ENCODE data around the gene CCDC85B. TPM values are rescaled to one million over a fixed set of nuclear protein-coding genes. Genes with fewer than 3 reads are reported as not detected.

Gene CCDC85B
- total and polyA plus RNA-seq, 2 of the 13 experiments (the other 11 are each of a cell fraction or from before 2014, with no cell fraction given): 8.2 to 19.5 TPM

- TF ChIP-seq ZNF557 (CRISPR knock-in tag; IDR thresholded peaks at IDR 0.05) (peak; percentile 63; the same call in 1 of the 2 replicates), ARID3A (IDR thresholded peaks at IDR 0.05; ENCODE audit: low read depth, low read length) (peak; percentile 34; the same call in 1 of the 2 replicates), ZNF772 (CRISPR knock-in tag; IDR thresholded peaks at IDR 0.05) (peak; percentile 92; the same call in 1 of the 2 replicates), ARHGAP35 (CRISPR knock-in tag; IDR thresholded peaks at IDR 0.05; ENCODE audit: borderline replicate concordance) (no peak), ZNF138 (CRISPR knock-in tag; IDR thresholded peaks at IDR 0.05; ENCODE audit: low read depth) (peak; percentile 58; the same call in 1 of the 2 replicates), ZNF232 (CRISPR knock-in tag; IDR thresholded peaks at IDR 0.05; ENCODE audit: borderline replicate concordance) (peak; percentile 68; the same call in 1 of the 2 replicates), CEBPG (CRISPR knock-in tag; IDR thresholded peaks at IDR 0.05) (0 out of 2 replicates have a peak, but pooled peaks have one; percentile 38), ZNF318 (CRISPR knock-in tag; IDR thresholded peaks at IDR 0.05) (no peak), ZC3H4 (CRISPR knock-in tag; IDR thresholded peaks at IDR 0.05; ENCODE audit: borderline replicate concordance) (no peak), ZNF407 (CRISPR knock-in tag; IDR thresholded peaks at IDR 0.05; ENCODE audit: not compliant biosample characterization) (no peak), KLF9 (CRISPR knock-in tag; IDR thresholded peaks at IDR 0.05; ENCODE audit: low read depth) (peak; percentile 80; the same call in 1 of the 2 replicates)
These were observed 28.7 kb downstream of the CCDC85B start, which contains the start of gene DRAP1 (continued) for GRCh38 chr11:65919141-65919572.

All from HepG2 (cell line).